Activated B cell treated with CpG ODN at 0.5 μM for 24 hours (primary cell): ENCODE data around the gene SLC26A11. TPM values are rescaled to one million over a fixed set of nuclear protein-coding genes. Genes with fewer than 3 reads are reported as not detected.
A peak's percentile ranks its signal among the peaks of the same experiment; 100 is the strongest.

Experiments
- ATAC-seq: fragments of 200-7000 bp; cut with Tn5 transposase; one replicate; pipeline ENCODE4 v1.10.0; 2021; ENCODE audit warnings: low read depth, mild to moderate bottlenecking, moderate library complexity
- CTCF ChIA-PET: fragments of 350-600 bp; sonication (Branson Sonifier 250); formaldehyde crosslinking; loops from one replicate; lab custom pipeline; 2021; ENCODE audit warnings: antibody characterized with exemption; lab: Charles Lee
- POLR2A ChIA-PET: fragments of 350-600 bp; sonication (Branson Sonifier 250); formaldehyde crosslinking; loops from one replicate; lab custom pipeline; 2021; ENCODE audit warnings: antibody characterized with exemption; lab: Charles Lee
- DNase-seq: peaks from one replicate; pipeline ENCODE4 v3.0.0; 2022
- H3K27ac Mint-ChIP-seq: one replicate; pipeline ENCODE4 v1.8.0; 2020; ENCODE audit warnings: mixed read lengths
- H3K27me3 Mint-ChIP-seq: one replicate; pipeline ENCODE4 v1.8.0; 2021; ENCODE audit warnings: mixed read lengths
- H3K36me3 Mint-ChIP-seq: one replicate; pipeline ENCODE4 v1.8.0; 2021; ENCODE audit warnings: low read depth, mixed read lengths
- H3K4me1 Mint-ChIP-seq: one replicate; pipeline ENCODE4 v1.8.0; 2021; ENCODE audit warnings: mixed read lengths
- H3K4me3 Mint-ChIP-seq: one replicate; pipeline ENCODE4 v1.8.0; 2020; ENCODE audit warnings: mild to moderate bottlenecking, mixed read lengths
- H3K9me3 Mint-ChIP-seq: one replicate; pipeline ENCODE4 v1.8.0; 2020; ENCODE audit warnings: mixed read lengths
- intact Hi-C: fragments of 100-400 bp; cut with micrococcal nuclease; formaldehyde crosslinking; loops from one replicate; pipeline ENCODE4 v1.15.1; 2024
- total RNA-seq: library from RNA; stranded (reverse); gene quantifications from 2 replicates; pipeline ENCODE4 v1.2.3, GENCODE V29; 2022
- TF ChIP-seq, protein P1 (sequence below): fragments of 200-600 bp; IDR thresholded peaks from one replicate; pipeline ENCODE4 v1.8.0; 2022; ENCODE audit warnings: antibody characterized with exemption, mild to moderate bottlenecking

SLC26A11 gene
- total RNA-seq, 1 donor from 2014 or later, result 8.4 TPM

DNA sequence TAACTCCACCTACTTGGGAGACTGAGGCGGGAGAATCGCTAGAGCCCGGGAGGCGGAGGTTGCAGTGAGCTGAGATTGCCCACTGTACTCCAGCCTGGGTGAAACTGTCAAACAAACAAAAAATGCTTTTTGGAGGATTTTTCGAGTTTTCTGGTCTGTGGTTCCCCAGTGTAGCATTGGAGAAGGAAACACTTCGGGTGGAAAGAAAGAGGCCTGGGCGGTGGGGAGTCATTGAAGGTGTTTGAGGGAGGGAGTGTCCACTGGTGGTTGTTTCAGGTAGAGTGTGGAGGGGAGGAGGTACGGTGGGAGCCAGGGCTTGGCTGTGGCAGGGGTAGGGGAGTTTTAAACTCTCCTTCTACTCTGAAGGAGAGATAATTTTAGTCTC is 41.7 kb downstream of the SLC26A11 start:
- Mint-ChIP-seq H3K36me3 (peaks cover 14% of the 10 kb centered on the region), H3K27ac (peak overlapping the region; percentile 90), H3K4me3 (peak overlapping the region; percentile 82), H3K9me3 (no peaks in the 10 kb centered on the region), H3K4me1 (peaks cover 69% of the 10 kb centered on the region), H3K27me3 (no peaks in the 10 kb centered on the region)
- ATAC-seq, result no peak
- no peak for DNase-seq
- intact Hi-C loops, result loop anchor here (5.0 kb wide), 3 partner anchors 160 to 975 kb away; partner anchors contain the start of genes CEP131, GAA, NDUFAF8 and TEPSIN
- ChIA-PET POLR2A (interaction anchor here (0.6 to 1.1 kb wide), 2 partner anchors 22 to 114 kb away, joined by 3 to 4 read pairs; no protein-coding TSS in a partner anchor), CTCF (no interaction called here)
- TF ChIP-seq, protein P1, sequence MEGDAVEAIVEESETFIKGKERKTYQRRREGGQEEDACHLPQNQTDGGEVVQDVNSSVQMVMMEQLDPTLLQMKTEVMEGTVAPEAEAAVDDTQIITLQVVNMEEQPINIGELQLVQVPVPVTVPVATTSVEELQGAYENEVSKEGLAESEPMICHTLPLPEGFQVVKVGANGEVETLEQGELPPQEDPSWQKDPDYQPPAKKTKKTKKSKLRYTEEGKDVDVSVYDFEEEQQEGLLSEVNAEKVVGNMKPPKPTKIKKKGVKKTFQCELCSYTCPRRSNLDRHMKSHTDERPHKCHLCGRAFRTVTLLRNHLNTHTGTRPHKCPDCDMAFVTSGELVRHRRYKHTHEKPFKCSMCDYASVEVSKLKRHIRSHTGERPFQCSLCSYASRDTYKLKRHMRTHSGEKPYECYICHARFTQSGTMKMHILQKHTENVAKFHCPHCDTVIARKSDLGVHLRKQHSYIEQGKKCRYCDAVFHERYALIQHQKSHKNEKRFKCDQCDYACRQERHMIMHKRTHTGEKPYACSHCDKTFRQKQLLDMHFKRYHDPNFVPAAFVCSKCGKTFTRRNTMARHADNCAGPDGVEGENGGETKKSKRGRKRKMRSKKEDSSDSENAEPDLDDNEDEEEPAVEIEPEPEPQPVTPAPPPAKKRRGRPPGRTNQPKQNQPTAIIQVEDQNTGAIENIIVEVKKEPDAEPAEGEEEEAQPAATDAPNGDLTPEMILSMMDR, result no peak

GRCh38 chr17:80262291-80262690 is 42.1 kb downstream of the SLC26A11 start:
- peak overlapping the region; percentile 90 for H3K27ac Mint-ChIP-seq
- TF ChIP-seq, protein P1, result no peak
- H3K27me3 Mint-ChIP-seq, result no peaks in the 10 kb centered on the region
- intact Hi-C loops, result loop anchor here (5.0 kb wide), 3 partner anchors 160 to 975 kb away; partner anchors contain the start of genes CEP131, GAA, NDUFAF8 and TEPSIN
- ATAC-seq (no peak), DNase-seq (no peak)
- ChIA-PET CTCF (interaction anchor here (0.8 kb wide), 1 partner anchor 161 kb away, joined by 3 read pairs; the partner anchor contains the start of gene GAA), POLR2A (interaction anchor here (0.6 to 2.2 kb wide), 3 partner anchors 22 to 114 kb away, joined by 3 to 17 read pairs (median 4); no protein-coding TSS in a partner anchor)
- no peaks in the 10 kb centered on the region for H3K9me3 Mint-ChIP-seq
- peaks cover 16% of the 10 kb centered on the region for H3K36me3 Mint-ChIP-seq
- H3K4me3 Mint-ChIP-seq, result peak overlapping the region; percentile 82
- H3K4me1 Mint-ChIP-seq, result peaks cover 71% of the 10 kb centered on the region

GRCh38 chr17:80262775-80263244 is 42.6 kb downstream of the SLC26A11 start:
- ATAC-seq (no peak), DNase-seq (peak; percentile 27)
- ChIA-PET POLR2A (interaction anchor here (1.0 to 2.2 kb wide), 6 partner anchors 8 to 615 kb away, joined by 3 to 17 read pairs (median 4); no protein-coding TSS in a partner anchor), CTCF (interaction anchor here (0.8 to 1.5 kb wide), 3 partner anchors 11 to 180 kb away, joined by 3 read pairs; partner anchors contain the start of gene GAA)
- H3K4me3 Mint-ChIP-seq, result peak overlapping the region; percentile 93
- no peaks in the 10 kb centered on the region for H3K27me3 Mint-ChIP-seq
- H3K36me3 Mint-ChIP-seq, result peaks cover 20% of the 10 kb centered on the region
- peak overlapping the region; percentile 90 for H3K27ac Mint-ChIP-seq
- peaks cover 71% of the 10 kb centered on the region for H3K4me1 Mint-ChIP-seq
- TF ChIP-seq, protein P1, result no peak
- intact Hi-C loops, result loop anchor here (1.0 to 5.0 kb wide), 6 partner anchors 9 to 974 kb away; partner anchors contain the start of genes CEP131, EIF4A3, GAA and NDUFAF8
- no peaks in the 10 kb centered on the region for H3K9me3 Mint-ChIP-seq

DNA sequence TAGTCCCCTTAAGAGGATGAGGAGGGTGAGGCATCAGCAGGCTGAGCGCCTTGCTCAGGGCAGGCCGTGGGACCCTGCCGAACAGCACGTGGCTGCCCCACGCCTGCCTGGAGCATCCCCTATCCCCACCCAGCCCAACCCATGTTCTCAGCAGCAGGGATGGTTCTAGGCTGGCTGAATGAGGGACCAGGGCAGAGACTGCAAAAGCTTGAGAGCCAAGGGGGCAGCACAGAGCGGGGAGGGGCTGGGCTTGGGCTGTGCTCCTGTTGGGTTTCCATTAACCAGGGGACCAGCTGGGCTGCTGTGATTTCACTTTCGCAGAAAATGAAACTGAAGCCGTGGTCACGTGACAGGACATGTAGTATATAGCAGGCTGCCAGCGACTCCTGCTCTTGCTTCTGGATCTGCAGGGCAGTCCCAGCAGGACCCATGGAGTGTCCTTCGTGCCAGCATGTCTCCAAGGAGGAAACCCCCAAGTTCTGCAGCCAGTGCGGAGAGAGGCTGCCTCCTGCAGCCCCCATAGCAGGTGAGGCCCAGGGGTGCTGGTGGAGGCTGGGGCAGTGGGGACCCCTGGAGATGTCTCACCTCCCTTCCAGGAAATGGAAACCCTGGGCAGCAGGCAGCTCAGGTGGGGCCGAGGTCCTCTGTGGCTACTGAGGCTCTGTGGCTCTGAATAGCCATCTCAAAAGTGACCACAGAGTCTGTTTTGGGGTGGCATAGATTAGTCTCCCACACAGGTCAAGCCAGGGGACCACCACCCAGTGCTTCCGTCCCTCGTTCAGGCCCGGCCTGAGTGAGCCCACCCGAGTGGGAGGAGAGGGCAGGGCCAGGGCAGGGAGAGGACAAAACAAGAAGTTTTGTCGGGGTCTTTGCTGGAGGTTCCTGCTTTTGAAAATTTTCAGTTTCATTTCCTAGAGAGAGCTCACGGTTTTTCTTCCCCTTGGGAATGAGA is 43.3 kb downstream of the SLC26A11 start:
- POLR2A ChIA-PET, result interaction anchor here (0.7 to 2.2 kb wide), 13 partner anchors 9 to 614 kb away, joined by 3 to 17 read pairs (median 4); partner anchors contain the start of genes SGSH and SLC26A11
- peak overlapping the region; percentile 93 for H3K4me3 Mint-ChIP-seq
- TF ChIP-seq, protein P1, result no peak
- no peaks in the 10 kb centered on the region for H3K9me3 Mint-ChIP-seq
- peak; percentile 64 for ATAC-seq
- H3K4me1 Mint-ChIP-seq, result peaks cover 64% of the 10 kb centered on the region
- H3K27me3 Mint-ChIP-seq, result no peaks in the 10 kb centered on the region
- intact Hi-C loops, result loop anchor here (1.0 to 5.0 kb wide), 6 partner anchors 9 to 974 kb away; partner anchors contain the start of genes CEP131, EIF4A3, GAA and NDUFAF8
- CTCF ChIA-PET, result interaction anchor here (0.8 to 1.5 kb wide), 4 partner anchors 11 to 181 kb away, joined by 3 read pairs; partner anchors contain the start of gene GAA
- DNase-seq, result peak; percentile 73
- H3K36me3 Mint-ChIP-seq, result peaks cover 20% of the 10 kb centered on the region
- H3K27ac Mint-ChIP-seq, result peak overlapping the region; percentile 90
